Thoracic aorta (tissue), 2 donors: ENCODE data around the gene PRR32. TPM values are rescaled to one million over a fixed set of nuclear protein-coding genes. Genes with fewer than 3 reads are reported as not detected.

Source experiments
- ATAC-seq: fragments of 150-250 bp; one replicate; pipeline ENCODE4 v1.8.0; 2017; ENCODE audit warnings: low read depth; ENCODE audit not compliant: insufficient number of reproducible peaks, low FRiP score
- DNase-seq: peaks from one replicate; pipeline ENCODE4 v3.0.0-alpha.2; 2020; ENCODE audit warnings: low spot score
- H3K27ac ChIP-seq, 2 donors: fragments of 200-600 bp; sonication (generic); 1 replicate in 1 of 2; 2 replicates in 1 of 2; pipeline ENCODE4 v1.5.1; 2016; ENCODE audit warnings: mild to moderate bottlenecking in 2 of 2, moderate library complexity in 2 of 2
- H3K27me3 ChIP-seq: fragments of 200-600 bp; sonication (generic); replicated peaks from 2 replicates; pipeline ENCODE4 v1.6.0; 2016; ENCODE audit warnings: mild to moderate bottlenecking; ENCODE audit not compliant: insufficient read depth
- H3K36me3 ChIP-seq: fragments of 200-600 bp; sonication (generic); one replicate; pipeline ENCODE4 v1.5.1; 2016
- H3K4me1 ChIP-seq, 2 donors: fragments of 200-600 bp; sonication (generic); 1 replicate in 1 of 2; 2 replicates in 1 of 2; pipeline versions ENCODE4 v1.5.1 to v1.6.0; 2016; ENCODE audit warnings: low read depth in 2 of 2, mild to moderate bottlenecking in 1 of 2; ENCODE audit not compliant: control insufficient read depth in 1 of 2
- H3K4me3 ChIP-seq: fragments of 200-600 bp; sonication (generic); 2 replicates; pipeline ENCODE4 v1.5.1; 2016; ENCODE audit warnings: mild to moderate bottlenecking
- H3K9me3 ChIP-seq: fragments of 200-600 bp; sonication (generic); 2 replicates; pipeline ENCODE4 v1.5.1; 2016
- total RNA-seq, 2 donors: library from RNA; depleted of rRNA; stranded (reverse); fragments of >200 nt; gene quantifications; one replicate each; pipeline versions ENCODE4 v1.1.0 to v1.2.3, GENCODE V29; 2016
- TF ChIP-seq, protein P1 (sequence below): fragments of 200-600 bp; sonication (generic); IDR thresholded peaks from one replicate; pipeline ENCODE4 v1.5.1; 2019; ENCODE audit warnings: antibody characterized with exemption

Gene PRR32
- total RNA-seq, 2 donors from 2014 or later = not detected

DNA sequence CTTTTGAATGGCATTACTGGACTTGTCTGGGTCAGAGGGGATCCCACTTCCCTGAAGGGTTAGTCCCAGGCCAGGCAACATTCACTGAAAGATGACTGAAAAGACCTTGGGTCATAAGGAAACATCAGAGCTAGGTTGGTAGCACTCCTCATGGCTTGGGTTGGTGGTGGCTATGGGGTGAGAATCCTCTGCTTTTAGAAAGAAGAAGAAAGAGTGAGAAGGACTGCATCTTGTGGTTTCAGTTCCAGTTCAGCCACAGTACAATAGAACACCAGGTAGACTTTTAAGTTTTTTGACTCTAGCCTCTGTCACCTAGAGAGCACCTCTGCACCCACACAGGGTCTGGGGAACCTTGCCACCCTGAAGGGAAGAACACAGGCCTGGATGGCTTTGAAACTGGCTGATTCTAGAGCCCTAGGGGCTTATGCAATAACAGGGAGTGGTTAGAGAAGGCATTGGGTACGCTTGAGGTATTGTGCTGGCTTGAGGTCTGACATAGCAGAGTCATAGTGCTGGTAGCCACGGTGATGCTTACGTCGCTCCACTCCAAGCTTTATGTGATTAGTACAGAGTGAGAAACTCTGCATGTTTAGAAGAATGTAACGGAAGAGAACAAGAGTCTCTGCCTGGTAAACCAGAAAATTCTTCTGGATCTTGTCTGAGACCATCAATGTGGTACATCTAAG, 36.5 kb downstream of the PRR32 start:
- Histone ChIP-seq H3K4me3 (no peak overlapping the region), H3K27me3 (no peaks in the 10 kb centered on the region)
- ATAC-seq = no peak

More for the DNA sequence above, 36.5 kb downstream of the PRR32 start:
- H3K4me1 ChIP-seq = no peaks in the 10 kb centered on the region
- no peak for DNase-seq
- H3K36me3 ChIP-seq = no peaks in the 10 kb centered on the region
- H3K9me3 ChIP-seq = no peaks in the 10 kb centered on the region
- TF ChIP-seq, protein P1, sequence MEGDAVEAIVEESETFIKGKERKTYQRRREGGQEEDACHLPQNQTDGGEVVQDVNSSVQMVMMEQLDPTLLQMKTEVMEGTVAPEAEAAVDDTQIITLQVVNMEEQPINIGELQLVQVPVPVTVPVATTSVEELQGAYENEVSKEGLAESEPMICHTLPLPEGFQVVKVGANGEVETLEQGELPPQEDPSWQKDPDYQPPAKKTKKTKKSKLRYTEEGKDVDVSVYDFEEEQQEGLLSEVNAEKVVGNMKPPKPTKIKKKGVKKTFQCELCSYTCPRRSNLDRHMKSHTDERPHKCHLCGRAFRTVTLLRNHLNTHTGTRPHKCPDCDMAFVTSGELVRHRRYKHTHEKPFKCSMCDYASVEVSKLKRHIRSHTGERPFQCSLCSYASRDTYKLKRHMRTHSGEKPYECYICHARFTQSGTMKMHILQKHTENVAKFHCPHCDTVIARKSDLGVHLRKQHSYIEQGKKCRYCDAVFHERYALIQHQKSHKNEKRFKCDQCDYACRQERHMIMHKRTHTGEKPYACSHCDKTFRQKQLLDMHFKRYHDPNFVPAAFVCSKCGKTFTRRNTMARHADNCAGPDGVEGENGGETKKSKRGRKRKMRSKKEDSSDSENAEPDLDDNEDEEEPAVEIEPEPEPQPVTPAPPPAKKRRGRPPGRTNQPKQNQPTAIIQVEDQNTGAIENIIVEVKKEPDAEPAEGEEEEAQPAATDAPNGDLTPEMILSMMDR = no peak
- H3K27ac ChIP-seq = no peak overlapping the region
